HG03108 (cell line): ENCODE results near the gene C11orf91.
"Not testable (repeated sequence)": the region's sequence is repeated elsewhere in the genome, so short reads cannot be mapped to it uniquely, and the experiment has no call there.

ENCODE experiments used
- ATAC-seq: cut with Tn5 transposase; IDR thresholded peaks from one replicate; pipeline ENCODE4 v1.9.1; 2021; ENCODE audit warnings: moderate library complexity; ENCODE audit not compliant: unreplicated experiment

C11orf91 gene

GRCh38 chr11:33674035-33674814 is 26.4 kb downstream of the C11orf91 start:
- ATAC-seq: no peak

DNA sequence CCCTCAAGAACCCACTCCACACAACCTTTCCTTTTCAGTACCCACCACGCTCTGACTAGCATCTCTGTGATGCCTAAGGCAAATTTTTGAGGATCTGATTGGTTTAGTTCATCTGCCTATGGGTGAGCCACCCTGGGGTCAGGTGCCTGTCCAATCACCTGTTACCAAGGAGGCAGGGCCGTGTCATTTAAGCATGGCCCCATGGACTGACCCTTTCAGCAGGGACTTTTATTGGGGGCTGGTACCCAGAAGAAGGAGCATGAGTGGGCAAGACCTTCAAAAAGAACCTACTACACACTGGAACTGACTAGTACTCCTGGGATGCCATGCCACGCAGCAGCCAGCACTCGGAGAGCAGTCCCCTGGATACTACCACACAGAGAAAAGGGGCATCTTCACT is 28.4 kb downstream of the C11orf91 start:
- no peak for ATAC-seq

GRCh38 chr11:33670250-33671011 is 30.2 kb downstream of the C11orf91 start:
- no peak for ATAC-seq

- ATAC-seq: no peak
These were observed 30.9 kb downstream of the C11orf91 start for GRCh38 chr11:33669598-33670249.

DNA sequence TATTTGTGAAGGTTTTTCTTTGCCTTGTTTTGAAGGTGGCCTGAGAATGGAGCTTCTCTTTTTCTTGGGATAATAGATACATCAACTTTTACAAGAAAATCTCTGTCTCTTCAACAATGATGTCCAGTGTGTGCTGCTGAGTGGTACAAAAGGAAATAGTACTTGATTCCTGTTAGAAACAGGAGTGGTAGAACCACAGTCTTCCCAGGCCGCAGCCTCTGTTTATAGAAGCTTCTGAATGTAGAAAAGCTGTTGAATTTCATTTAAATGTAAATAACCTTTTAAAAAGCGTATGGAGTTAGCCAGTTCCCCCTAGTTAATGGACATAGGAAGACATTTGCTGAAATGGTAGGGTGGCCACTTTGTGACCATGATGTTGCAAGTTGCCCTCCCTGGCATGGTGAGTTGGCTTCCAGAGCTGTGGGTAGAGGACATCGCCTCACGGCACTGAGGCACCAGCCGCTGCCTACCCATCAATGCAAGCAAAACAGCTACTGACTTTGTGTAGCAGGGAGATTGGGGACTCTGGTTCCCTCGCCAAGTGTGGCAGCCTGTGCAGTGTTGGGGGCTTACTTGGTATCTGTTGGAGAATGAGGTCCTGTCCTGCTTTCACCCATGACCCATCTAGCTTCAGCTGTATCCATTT is 31.6 kb downstream of the C11orf91 start:
- no peak for ATAC-seq

- ATAC-seq: no peak
These were observed 32.2 kb downstream of the C11orf91 start for GRCh38 chr11:33668468-33668825.

DNA sequence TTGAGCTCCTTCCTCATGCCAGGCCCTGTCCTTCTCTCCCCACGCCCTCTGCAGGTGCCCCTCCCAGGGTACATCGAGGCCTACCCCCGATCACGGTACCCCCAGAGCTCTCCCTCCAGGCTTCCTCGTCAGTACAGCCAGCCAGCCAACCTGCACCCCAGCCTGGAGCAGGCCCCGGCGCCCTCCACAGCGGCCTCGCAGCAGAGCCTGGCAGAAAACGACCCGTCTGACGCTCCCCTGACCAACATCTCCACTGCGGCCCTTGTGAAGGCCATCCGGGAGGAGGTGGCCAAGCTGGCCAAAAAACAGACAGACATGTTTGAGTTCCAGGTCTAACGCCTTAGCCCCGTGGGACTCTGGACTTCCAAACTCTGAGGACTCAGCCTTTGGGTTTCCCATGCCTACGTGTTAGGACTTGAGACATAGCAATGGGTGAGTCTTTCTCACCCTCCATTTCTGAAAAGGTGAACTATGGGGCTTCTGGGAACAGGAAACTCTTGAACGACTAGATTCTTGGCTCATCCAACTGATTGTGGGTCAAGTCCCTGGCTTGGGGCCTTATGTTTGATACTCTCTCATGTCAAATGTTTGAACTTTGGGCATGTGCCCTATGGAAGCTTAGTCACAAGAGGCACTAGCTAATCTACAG is 32.7 kb downstream of the C11orf91 start:
- ATAC-seq: no peak

- ATAC-seq: no peak
These were observed 35.1 kb downstream of the C11orf91 start for GRCh38 chr11:33665350-33666106.

DNA sequence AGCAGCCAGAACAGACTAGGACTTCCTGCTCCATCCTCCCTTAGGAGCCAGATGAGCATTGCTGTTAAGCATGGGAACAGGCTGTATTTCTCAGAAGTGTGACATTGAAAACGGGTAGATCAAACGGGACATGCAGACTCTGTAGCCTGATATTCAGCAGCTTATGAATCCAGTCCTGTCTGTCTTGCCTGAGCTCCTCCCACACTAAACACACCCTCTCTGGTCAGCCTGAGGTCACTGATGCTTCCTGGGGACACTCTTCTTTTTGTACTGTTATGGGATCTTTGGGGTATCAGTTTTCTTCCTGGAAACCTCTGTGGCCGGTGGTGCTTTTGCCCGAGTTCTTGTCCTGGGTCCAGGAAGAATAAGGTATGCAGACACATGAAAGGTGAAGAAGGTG is 35.8 kb downstream of the C11orf91 start:
- ATAC-seq: no peak

DNA sequence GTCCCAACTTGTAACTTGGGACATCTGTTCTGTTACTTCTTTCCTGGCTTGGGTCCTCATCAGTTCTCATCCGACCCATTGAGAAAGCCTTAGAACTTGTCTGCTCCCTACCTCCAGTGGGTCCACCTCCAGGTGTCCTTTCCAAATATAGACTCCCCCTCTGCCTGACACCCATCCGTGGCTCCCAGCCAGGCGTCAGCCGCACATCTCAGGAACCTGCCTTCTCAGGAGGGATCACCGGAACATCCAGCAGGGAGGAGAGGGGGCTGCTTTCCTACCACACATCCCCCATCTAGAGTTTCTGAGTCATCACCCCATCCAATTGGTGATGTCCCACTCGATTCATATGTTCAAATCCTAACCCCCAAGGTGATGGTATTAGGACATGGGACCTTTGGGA is 36.5 kb downstream of the C11orf91 start:
- ATAC-seq: no peak

- ATAC-seq: no peak
These were observed 37.5 kb downstream of the C11orf91 start for GRCh38 chr11:33663121-33663520.

DNA sequence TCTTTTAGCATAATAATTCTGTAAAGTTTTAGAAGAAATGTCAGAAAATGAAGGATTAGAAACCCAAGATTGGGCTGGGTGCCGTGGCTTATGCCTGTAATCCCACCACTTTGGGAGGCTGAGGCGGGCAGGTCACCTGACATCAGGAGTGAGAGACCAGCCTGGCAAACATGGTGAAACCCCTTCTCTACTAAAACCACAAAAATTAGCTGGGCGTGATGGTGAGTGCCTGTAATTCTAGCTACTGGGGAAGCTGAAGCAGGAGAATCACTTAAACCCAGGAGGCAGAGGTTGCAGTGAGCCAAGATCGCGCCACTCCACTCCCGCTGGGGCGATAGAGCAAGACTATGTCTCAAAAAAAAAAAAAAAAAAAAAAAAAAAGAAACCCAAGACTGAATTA is 39.1 kb downstream of the C11orf91 start:
- not testable (repeated sequence) for ATAC-seq

DNA sequence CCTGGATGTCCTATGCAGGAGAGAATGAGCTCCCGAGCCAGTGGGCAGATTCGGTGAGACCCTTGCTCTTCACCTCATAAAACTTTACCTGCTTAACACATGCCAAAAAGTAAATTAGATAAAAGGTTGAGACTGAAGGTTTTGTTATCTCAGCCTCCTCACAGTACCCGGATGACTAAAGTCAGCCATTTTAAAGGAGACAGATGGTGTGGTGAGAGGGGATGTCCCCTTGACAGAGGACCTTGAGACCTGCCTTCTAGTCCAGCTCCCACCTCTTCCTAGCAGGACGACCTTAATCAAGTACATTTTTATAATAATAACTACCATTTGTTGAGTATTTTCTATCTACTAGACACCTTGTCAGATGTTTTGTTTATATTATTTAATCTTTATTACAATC is 39.7 kb downstream of the C11orf91 start:
- ATAC-seq: no peak

- ATAC-seq: no peak
These were observed 41.1 kb downstream of the C11orf91 start for GRCh38 chr11:33659370-33660139.

- ATAC-seq: no peak
These were observed 42.3 kb downstream of the C11orf91 start for GRCh38 chr11:33658195-33658900.

DNA sequence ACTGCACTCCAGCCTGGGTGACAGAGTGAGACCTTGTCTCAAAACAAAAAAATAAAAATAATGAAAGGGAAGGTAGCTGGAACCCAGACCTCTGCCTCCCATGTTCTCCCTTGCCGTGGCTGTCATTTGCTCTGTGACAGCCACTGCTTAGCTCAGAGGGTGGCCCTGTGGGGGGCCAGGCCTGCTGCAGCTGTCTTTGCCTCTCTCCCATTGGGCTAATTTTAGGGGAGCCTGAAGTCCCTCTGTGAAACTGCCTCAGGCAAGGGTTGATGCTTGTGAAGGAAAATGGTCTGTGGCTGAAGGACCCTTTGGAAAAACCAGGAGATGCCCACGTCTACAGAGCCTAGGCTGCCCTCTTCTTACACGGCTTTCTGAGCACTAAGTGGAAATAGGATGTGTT is 42.9 kb downstream of the C11orf91 start:
- no peak for ATAC-seq

- no peak for ATAC-seq
These were observed 43.9 kb downstream of the C11orf91 start for GRCh38 chr11:33656768-33657167.

- no peak for ATAC-seq
These were observed 44.6 kb downstream of the C11orf91 start for GRCh38 chr11:33655842-33656600.
